ENCODE results near the gene ITGA3. TPM values are rescaled to one million over a fixed set of nuclear protein-coding genes. Genes with fewer than 3 reads are reported as not detected.
A peak's percentile ranks its signal among the peaks of the same experiment; 100 is the strongest.

ITGA3 gene
- total and polyA plus RNA-seq, 2 of the 13 experiments (the other 11 are each of a cell fraction or from before 2014, with no cell fraction given): 0.48 to 0.69 TPM

GRCh38 chr17:50129353-50129727 is 73.4 kb downstream of the ITGA3 start:
- Histone ChIP-seq H3K27ac (ENCODE audit: extremely low read length, insufficient read depth, low read length) (no peak overlapping the region), H3K9me3 (ENCODE audit: low read length) (no peaks in the 10 kb centered on the region), H3K9ac (ENCODE audit: insufficient read depth, low read depth, low read length) (no peak overlapping the region), H3K79me2 (ENCODE audit: insufficient read depth, low read length) (no peaks in the 10 kb centered on the region), H3K4me2 (ENCODE audit: low read depth, low read length) (peak overlapping the region; percentile 48), H2AFZ (ENCODE audit: low read length) (no peak overlapping the region), H4K20me1 (ENCODE audit: insufficient read depth, low read length) (no peaks in the 10 kb centered on the region), H3K27me3 (ENCODE audit: control insufficient read depth in 1 of 2, insufficient read depth in 2 of 2, low read length in 2 of 2) (peaks cover 10 to 22% of the 10 kb centered on the region in 2 experiments), H3K4me3 (replicated peaks in 1 of 3; ENCODE audit: insufficient read depth in 1 of 3, low read depth in 2 of 3, low read length in 3 of 3) (peak overlapping the region in 2 of 3 experiments; percentile 54 to 76; a peak in 4 of 6 replicates), H3K36me3 (replicated peaks in 1 of 2; ENCODE audit: control insufficient read depth in 1 of 2, insufficient read depth in 2 of 2, low read length in 2 of 2) (no peaks in the 10 kb centered on the region), H3K4me1 (ENCODE audit: insufficient read depth, low read length) (peaks cover 52% of the 10 kb centered on the region)
- CTCF ChIA-PET (ENCODE audit: low intra/inter-chr PET ratio, low total read pairs): no interaction called here
- no TSS peak for BruUV-seq (replicated peaks)
- POLR2A ChIA-PET: no interaction called here
- no peak for DNase-seq (ENCODE audit: low spot score)
- WGBS (ENCODE audit: low lambda C conversion rate): 12% methylated on average over 28 of the region's 31 CpGs
- no peak for ATAC-seq
- in situ Hi-C loops (cut with HindIII; ENCODE audit: extremely low pct_ligation_motif_present, low pct_unique_long_range_greater_than_20kb) (no loop called here), intact Hi-C loops (cut with micrococcal nuclease; ENCODE audit: unreplicated experiment) (no loop called here)
- TF ChIP-seq SRY (CRISPR knock-in tag; IDR thresholded peaks at IDR 0.05) (no peak), TAF1 (CRISPR knock-in tag; IDR thresholded peaks at IDR 0.05) (peak; percentile 7; the same call in 1 of the 2 replicates)
- no peak for FAIRE-seq

GRCh38 chr17:50129728-50130558 is 74.0 kb downstream of the ITGA3 start, which contains the start of gene SAMD14:
SAMD14 (minus strand) TSS chr17:50130160; CDS start chr17:50124959, 5,201 bp downstream.
- ATAC-seq: peak; percentile 18
- 8% methylated on average over 27 of the region's 84 CpGs for WGBS (ENCODE audit: low lambda C conversion rate)
- no peak for DNase-seq (ENCODE audit: low spot score)
- TF ChIP-seq SIX4 (CRISPR knock-in tag; IDR thresholded peaks at IDR 0.05) (no peak), BCLAF1 (IDR thresholded peaks at IDR 0.05) (no peak), ZNF335 (CRISPR knock-in tag; IDR thresholded peaks at IDR 0.05) (no peak), GZF1 (CRISPR knock-in tag; IDR thresholded peaks at IDR 0.05) (no peak), THAP9 (CRISPR knock-in tag; IDR thresholded peaks at IDR 0.05; ENCODE audit: borderline replicate concordance) (no peak), SALL2 (CRISPR knock-in tag; IDR thresholded peaks at IDR 0.05) (no peak), KDM5B (CRISPR knock-in tag; IDR thresholded peaks at IDR 0.05; ENCODE audit: borderline replicate concordance) (0 out of 2 replicates have a peak, but pooled peaks have one; percentile 42), ZNF749 (CRISPR knock-in tag; IDR thresholded peaks at IDR 0.05; ENCODE audit: borderline replicate concordance) (0 out of 2 replicates have a peak, but pooled peaks have one; percentile 25), ZNF740 (CRISPR knock-in tag; IDR thresholded peaks at IDR 0.05) (no peak)

More at GRCh38 chr17:50129728-50130558, 74.0 kb downstream of the ITGA3 start, which contains the start of gene SAMD14:
- in situ Hi-C loops (cut with HindIII; ENCODE audit: extremely low pct_ligation_motif_present, low pct_unique_long_range_greater_than_20kb) (no loop called here), intact Hi-C loops (cut with micrococcal nuclease; ENCODE audit: unreplicated experiment) (no loop called here)
- BruUV-seq (replicated peaks): no TSS peak
- H2AFZ ChIP-seq (ENCODE audit: low read length): no peak within 1 kb of the TSS
- no peaks in the 10 kb centered on the region for H4K20me1 ChIP-seq (ENCODE audit: insufficient read depth, low read length)
- no peaks in the 10 kb centered on the region for H3K36me3 ChIP-seq (replicated peaks in 1 of 2; ENCODE audit: control insufficient read depth in 1 of 2, insufficient read depth in 2 of 2, low read length in 2 of 2)
- peaks cover 53% of the 10 kb centered on the region for H3K4me1 ChIP-seq (ENCODE audit: insufficient read depth, low read length)
- no peaks in the 10 kb centered on the region for H3K9me3 ChIP-seq (ENCODE audit: low read length)
- ChIA-PET POLR2A (interaction anchor here (1.0 to 1.1 kb wide), 2 partner anchors 10 to 18 kb away, joined by 3 read pairs; no protein-coding TSS in a partner anchor), CTCF (ENCODE audit: low intra/inter-chr PET ratio, low total read pairs) (no interaction called here)
- H3K79me2 ChIP-seq (ENCODE audit: insufficient read depth, low read length): no peaks in the 10 kb centered on the region
- peak within 1 kb of the TSS; percentile 27; the same call in 1 of the 2 replicates for H3K9ac ChIP-seq (ENCODE audit: insufficient read depth, low read depth, low read length)
- H3K27me3 ChIP-seq (ENCODE audit: control insufficient read depth in 1 of 2, insufficient read depth in 2 of 2, low read length in 2 of 2): peaks cover 10 to 22% of the 10 kb centered on the region in 2 experiments
- no peak within 1 kb of the TSS for H3K27ac ChIP-seq (ENCODE audit: extremely low read length, insufficient read depth, low read length)
- no peak for FAIRE-seq
- peak within 1 kb of the TSS; percentile 54 to 76 (median 58) for H3K4me3 ChIP-seq (replicated peaks in 1 of 3; ENCODE audit: insufficient read depth in 1 of 3, low read depth in 2 of 3, low read length in 3 of 3)
- H3K4me2 ChIP-seq (ENCODE audit: low read depth, low read length): peak within 1 kb of the TSS; percentile 88
